Measurements from ENCODE around the gene CCDC6. TPM values are rescaled to one million over a fixed set of nuclear protein-coding genes. Genes with fewer than 3 reads are reported as not detected.

CCDC6 gene
- polyA plus RNA-seq, 2 of the 4 experiments (the other 2 are of a cell fraction), result 21.4 to 43.5 TPM

DNA sequence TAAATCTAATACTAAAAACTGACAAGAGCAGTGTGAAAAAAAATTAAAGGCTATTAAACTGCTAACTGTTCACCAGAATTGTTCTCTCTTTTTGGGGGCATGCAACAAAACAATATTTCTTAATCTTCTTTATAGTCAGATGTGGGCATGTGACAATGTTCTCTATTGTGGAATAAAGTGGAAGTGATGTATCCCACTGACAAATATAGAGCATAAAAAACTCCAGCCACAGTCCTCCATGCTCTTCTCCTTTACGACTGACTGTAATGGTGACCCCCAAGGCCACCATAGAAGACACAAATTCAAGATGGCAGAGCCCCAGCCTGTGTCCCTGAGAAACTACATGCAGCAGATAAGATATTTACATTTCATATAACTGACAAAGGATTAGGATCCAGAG lies 11.6 kb upstream of the CCDC6 start:
- H3K4me1 ChIP-seq, result no peaks in the 10 kb centered on the region
- peaks cover 28% of the 10 kb centered on the region for H3K9me3 ChIP-seq
- ATAC-seq (no peak), DNase-seq (ENCODE audit: low read depth in 1 of 2, low spot score in 1 of 2) (no peak), FAIRE-seq (no peak)
- H3K4me2 ChIP-seq, result no peak overlapping the region
- 0% methylated on average over 1 of the region's 1 CpG for WGBS (ENCODE audit: missing lambda C conversion rate)
- no peak overlapping the region for H3K4me3 ChIP-seq
- ChIA-PET POLR2A (no interaction called here), CTCF (no interaction called here)
- no peak overlapping the region for H3K27ac ChIP-seq
- TF ChIP-seq SREBF2 (IDR thresholded peaks at IDR 0.05), result no peak
- no peak for TF ChIP-seq CBX2 (IDR thresholded peaks at IDR 0.05; ENCODE audit: borderline replicate concordance, low read depth)
- no peak for TF ChIP-seq PHF8 (IDR thresholded peaks at IDR 0.05; ENCODE audit: borderline replicate concordance, low read depth)
- no peak for TF ChIP-seq FOXS1 (CRISPR knock-in tag; IDR thresholded peaks at IDR 0.05)
- no peak for TF ChIP-seq RARB (CRISPR knock-in tag; IDR thresholded peaks at IDR 0.05)
- TF ChIP-seq ZFP36 (IDR thresholded peaks at IDR 0.05; ENCODE audit: borderline replicate concordance, partially characterized antibody), result no peak
- no peak for TF ChIP-seq EHF (CRISPR knock-in tag; IDR thresholded peaks at IDR 0.05)
- TF ChIP-seq RNF2 (IDR thresholded peaks at IDR 0.05; ENCODE audit: borderline replicate concordance, low read depth), result no peak
- TF ChIP-seq, protein P1, sequence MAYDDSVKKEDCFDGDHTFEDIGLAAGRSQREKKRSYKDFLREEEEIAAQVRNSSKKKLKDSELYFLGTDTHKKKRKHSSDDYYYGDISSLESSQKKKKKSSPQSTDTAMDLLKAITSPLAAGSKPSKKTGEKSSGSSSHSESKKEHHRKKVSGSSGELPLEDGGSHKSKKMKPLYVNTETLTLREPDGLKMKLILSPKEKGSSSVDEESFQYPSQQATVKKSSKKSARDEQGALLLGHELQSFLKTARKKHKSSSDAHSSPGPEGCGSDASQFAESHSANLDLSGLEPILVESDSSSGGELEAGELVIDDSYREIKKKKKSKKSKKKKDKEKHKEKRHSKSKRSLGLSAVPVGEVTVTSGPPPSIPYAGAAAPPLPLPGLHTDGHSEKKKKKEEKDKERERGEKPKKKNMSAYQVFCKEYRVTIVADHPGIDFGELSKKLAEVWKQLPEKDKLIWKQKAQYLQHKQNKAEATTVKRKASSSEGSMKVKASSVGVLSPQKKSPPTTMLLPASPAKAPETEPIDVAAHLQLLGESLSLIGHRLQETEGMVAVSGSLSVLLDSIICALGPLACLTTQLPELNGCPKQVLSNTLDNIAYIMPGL (CRISPR knock-in tag; IDR thresholded peaks at IDR 0.05; ENCODE audit: borderline replicate concordance), result no peak
- TF ChIP-seq FOSL2 (IDR thresholded peaks at IDR 0.05), result no peak
- TF ChIP-seq FOSL2 (CRISPR knock-in tag; IDR thresholded peaks at IDR 0.05), result no peak
- no peak for TF ChIP-seq KDM5A (IDR thresholded peaks at IDR 0.05)
- TF ChIP-seq CEBPB (IDR thresholded peaks at IDR 0.05), result no peak
- TF ChIP-seq, protein P2, sequence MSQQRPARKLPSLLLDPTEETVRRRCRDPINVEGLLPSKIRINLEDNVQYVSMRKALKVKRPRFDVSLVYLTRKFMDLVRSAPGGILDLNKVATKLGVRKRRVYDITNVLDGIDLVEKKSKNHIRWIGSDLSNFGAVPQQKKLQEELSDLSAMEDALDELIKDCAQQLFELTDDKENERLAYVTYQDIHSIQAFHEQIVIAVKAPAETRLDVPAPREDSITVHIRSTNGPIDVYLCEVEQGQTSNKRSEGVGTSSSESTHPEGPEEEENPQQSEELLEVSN (IDR thresholded peaks at IDR 0.05; ENCODE audit: borderline replicate concordance, low read depth), result no peak
- no peak for TF ChIP-seq POLR2A (IDR thresholded peaks at IDR 0.05; ENCODE audit: low read length)
- TF ChIP-seq CHD4 (IDR thresholded peaks at IDR 0.05; ENCODE audit: borderline replicate concordance), result no peak
- TF ChIP-seq, protein P3, sequence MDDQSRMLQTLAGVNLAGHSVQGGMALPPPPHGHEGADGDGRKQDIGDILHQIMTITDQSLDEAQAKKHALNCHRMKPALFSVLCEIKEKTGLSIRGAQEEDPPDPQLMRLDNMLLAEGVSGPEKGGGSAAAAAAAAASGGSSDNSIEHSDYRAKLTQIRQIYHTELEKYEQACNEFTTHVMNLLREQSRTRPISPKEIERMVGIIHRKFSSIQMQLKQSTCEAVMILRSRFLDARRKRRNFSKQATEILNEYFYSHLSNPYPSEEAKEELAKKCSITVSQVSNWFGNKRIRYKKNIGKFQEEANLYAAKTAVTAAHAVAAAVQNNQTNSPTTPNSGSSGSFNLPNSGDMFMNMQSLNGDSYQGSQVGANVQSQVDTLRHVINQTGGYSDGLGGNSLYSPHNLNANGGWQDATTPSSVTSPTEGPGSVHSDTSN (IDR thresholded peaks at IDR 0.05), result no peak
- TF ChIP-seq CBX8 (IDR thresholded peaks at IDR 0.05), result no peak
- TF ChIP-seq ESRRA (IDR thresholded peaks at IDR 0.05; ENCODE audit: borderline replicate concordance, low read length), result no peak

DNA sequence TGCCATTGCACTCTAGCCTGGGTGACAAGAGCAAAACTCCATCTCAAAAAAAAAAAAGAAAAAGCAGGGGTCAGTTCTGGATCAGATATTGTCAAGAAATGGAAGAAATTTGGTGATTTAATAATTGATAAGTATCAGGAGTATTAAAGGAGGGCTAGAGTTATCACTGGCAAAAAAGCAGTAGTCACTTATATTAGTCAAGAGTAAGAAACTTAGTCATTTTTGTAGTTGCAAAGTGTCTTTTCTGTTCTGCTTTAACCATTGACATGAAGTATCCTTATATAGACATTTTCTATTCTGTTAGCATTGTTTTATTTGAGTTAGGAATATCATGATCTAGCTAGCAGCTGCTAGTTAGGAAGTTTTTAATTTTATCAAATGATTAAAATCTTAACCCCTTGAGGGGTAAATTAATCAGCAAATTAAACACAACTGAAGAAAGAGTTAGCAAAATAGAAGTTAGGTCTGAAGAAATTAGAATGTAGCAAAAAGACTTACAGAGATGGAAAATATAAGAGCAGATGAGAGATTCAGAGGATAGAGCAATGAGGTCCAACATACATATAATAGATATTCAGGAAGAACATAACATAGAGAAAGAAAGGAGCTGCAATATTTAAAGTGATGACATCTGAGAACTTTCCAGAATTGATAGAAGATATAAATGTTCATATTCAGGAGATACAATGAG lies 7.3 kb upstream of the CCDC6 start:
- FAIRE-seq, result no peak
- no peak for ATAC-seq
- ChIA-PET POLR2A (no interaction called here), CTCF (no interaction called here)
- Histone ChIP-seq H3K27ac (no peak overlapping the region), H3K9me3 (peaks cover 27% of the 10 kb centered on the region), H3K4me2 (no peak overlapping the region), H3K4me1 (0 out of 3 replicates have a peak, but pooled peaks cover 2% of the 10 kb centered on the region), H3K4me3 (no peak overlapping the region)
- DNase-seq (ENCODE audit: low read depth in 1 of 2, low spot score in 1 of 2), result no peak
- TF ChIP-seq, protein P4, sequence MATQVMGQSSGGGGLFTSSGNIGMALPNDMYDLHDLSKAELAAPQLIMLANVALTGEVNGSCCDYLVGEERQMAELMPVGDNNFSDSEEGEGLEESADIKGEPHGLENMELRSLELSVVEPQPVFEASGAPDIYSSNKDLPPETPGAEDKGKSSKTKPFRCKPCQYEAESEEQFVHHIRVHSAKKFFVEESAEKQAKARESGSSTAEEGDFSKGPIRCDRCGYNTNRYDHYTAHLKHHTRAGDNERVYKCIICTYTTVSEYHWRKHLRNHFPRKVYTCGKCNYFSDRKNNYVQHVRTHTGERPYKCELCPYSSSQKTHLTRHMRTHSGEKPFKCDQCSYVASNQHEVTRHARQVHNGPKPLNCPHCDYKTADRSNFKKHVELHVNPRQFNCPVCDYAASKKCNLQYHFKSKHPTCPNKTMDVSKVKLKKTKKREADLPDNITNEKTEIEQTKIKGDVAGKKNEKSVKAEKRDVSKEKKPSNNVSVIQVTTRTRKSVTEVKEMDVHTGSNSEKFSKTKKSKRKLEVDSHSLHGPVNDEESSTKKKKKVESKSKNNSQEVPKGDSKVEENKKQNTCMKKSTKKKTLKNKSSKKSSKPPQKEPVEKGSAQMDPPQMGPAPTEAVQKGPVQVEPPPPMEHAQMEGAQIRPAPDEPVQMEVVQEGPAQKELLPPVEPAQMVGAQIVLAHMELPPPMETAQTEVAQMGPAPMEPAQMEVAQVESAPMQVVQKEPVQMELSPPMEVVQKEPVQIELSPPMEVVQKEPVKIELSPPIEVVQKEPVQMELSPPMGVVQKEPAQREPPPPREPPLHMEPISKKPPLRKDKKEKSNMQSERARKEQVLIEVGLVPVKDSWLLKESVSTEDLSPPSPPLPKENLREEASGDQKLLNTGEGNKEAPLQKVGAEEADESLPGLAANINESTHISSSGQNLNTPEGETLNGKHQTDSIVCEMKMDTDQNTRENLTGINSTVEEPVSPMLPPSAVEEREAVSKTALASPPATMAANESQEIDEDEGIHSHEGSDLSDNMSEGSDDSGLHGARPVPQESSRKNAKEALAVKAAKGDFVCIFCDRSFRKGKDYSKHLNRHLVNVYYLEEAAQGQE (IDR thresholded peaks at IDR 0.05), result no peak
- TF ChIP-seq, protein P5, sequence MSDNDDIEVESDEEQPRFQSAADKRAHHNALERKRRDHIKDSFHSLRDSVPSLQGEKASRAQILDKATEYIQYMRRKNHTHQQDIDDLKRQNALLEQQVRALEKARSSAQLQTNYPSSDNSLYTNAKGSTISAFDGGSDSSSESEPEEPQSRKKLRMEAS (IDR thresholded peaks at IDR 0.05), result no peak
- TF ChIP-seq, protein P1 (CRISPR knock-in tag; IDR thresholded peaks at IDR 0.05; ENCODE audit: borderline replicate concordance), result no peak
- TF ChIP-seq GATA3 (IDR thresholded peaks at IDR 0.05; ENCODE audit: borderline replicate concordance) (no peak), HOXA7 (CRISPR knock-in tag; IDR thresholded peaks at IDR 0.05) (no peak), CHD2 (IDR thresholded peaks at IDR 0.05; ENCODE audit: low read length, partially characterized antibody) (no peak), HEYL (CRISPR knock-in tag; IDR thresholded peaks at IDR 0.05) (no peak), MYC (IDR thresholded peaks at IDR 0.05; ENCODE audit: borderline replicate concordance, low read length) (no peak), CEBPB (IDR thresholded peaks at IDR 0.05) (no peak), HOXB5 (CRISPR knock-in tag; IDR thresholded peaks at IDR 0.05) (no peak), JUNB (IDR thresholded peaks at IDR 0.05) (no peak)
- TF ChIP-seq, protein P6, sequence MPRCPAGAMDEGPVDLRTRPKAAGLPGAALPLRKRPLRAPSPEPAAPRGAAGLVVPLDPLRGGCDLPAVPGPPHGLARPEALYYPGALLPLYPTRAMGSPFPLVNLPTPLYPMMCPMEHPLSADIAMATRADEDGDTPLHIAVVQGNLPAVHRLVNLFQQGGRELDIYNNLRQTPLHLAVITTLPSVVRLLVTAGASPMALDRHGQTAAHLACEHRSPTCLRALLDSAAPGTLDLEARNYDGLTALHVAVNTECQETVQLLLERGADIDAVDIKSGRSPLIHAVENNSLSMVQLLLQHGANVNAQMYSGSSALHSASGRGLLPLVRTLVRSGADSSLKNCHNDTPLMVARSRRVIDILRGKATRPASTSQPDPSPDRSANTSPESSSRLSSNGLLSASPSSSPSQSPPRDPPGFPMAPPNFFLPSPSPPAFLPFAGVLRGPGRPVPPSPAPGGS (IDR thresholded peaks at IDR 0.05), result no peak

Measured in A549 (cell line).